B cell (primary cell): ENCODE data around the gene UGT1A6. TPM values are rescaled to one million over a fixed set of nuclear protein-coding genes. Genes with fewer than 3 reads are reported as not detected.

Experiments
- ATAC-seq: fragments of 200-7000 bp; cut with Tn5 transposase; one replicate; pipeline ENCODE4 v1.10.0; 2021; ENCODE audit warnings: low read depth, mild to moderate bottlenecking, moderate number of reproducible peaks, moderate library complexity
- CTCF ChIA-PET: fragments of 350-600 bp; sonication (Branson Sonifier 250); formaldehyde crosslinking; loops from one replicate; lab custom pipeline; 2021; ENCODE audit warnings: antibody characterized with exemption, inconsistent platforms; lab: Charles Lee
- POLR2A ChIA-PET: fragments of 350-600 bp; sonication (Branson Sonifier 250); formaldehyde crosslinking; loops from one replicate; lab custom pipeline; 2021; ENCODE audit warnings: antibody characterized with exemption; lab: Charles Lee
- DNase-seq: peaks from one replicate; pipeline ENCODE4 v3.0.0; 2013
- H2AFZ ChIP-seq: 2 replicates; pipeline ENCODE4 v1.6.1; 2012; ENCODE audit warnings: mild to moderate bottlenecking, low read depth, low read length; ENCODE audit not compliant: insufficient read depth, poor library complexity, severe bottlenecking
- H3K27ac ChIP-seq, 2 donors: 1 replicate in 1 of 2; 2 replicates in 1 of 2; pipeline ENCODE4 v1.5.1; 2012 to 2013; ENCODE audit warnings: low read length in 2 of 2, mild to moderate bottlenecking in 2 of 2, moderate library complexity in 1 of 2
- H3K27me3 ChIP-seq, 4 experiments: fragments of 200-600 bp in 1 of 4; sonication (generic) in 1 of 4; replicated peaks in 1 of 4; 1 replicate in 2 of 4; 2 replicates in 2 of 4; pipeline versions ENCODE4 v1.6.1 to v1.7.0; 2013 to 2016; ENCODE audit warnings: low read length in 3 of 4, mild to moderate bottlenecking in 2 of 4, mixed read lengths in 1 of 4, moderate library complexity in 1 of 4; ENCODE audit not compliant: insufficient read depth in 4 of 4, control insufficient read depth in 3 of 4; ENCODE audit errors: control extremely low read depth in 1 of 4
- H3K36me3 ChIP-seq, 2 experiments: replicated peaks in 1 of 2; 1 replicate in 1 of 2; 2 replicates in 1 of 2; pipeline versions ENCODE4 v1.6.1 to v1.7.1; 2013; ENCODE audit warnings: low read length in 1 of 2; ENCODE audit not compliant: insufficient read depth in 2 of 2, control insufficient read depth in 1 of 2; ENCODE audit errors: control extremely low read depth in 1 of 2, extremely low read depth in 1 of 2
- H3K4me1 ChIP-seq, 2 donors: fragments of 200-600 bp in 1 of 2; sonication (generic) in 1 of 2; 1 replicate in 1 of 2; 2 replicates in 1 of 2; pipeline versions ENCODE4 v1.5.1 to v1.6.1; 2013 to 2017; ENCODE audit warnings: low read length in 2 of 2; ENCODE audit not compliant: control insufficient read depth in 2 of 2, insufficient read depth in 2 of 2
- H3K4me2 ChIP-seq: replicated peaks from 2 replicates; pipeline ENCODE3; 2012; ENCODE audit warnings: mild to moderate bottlenecking, low read depth, low read length; ENCODE audit not compliant: poor library complexity, severe bottlenecking
- H3K4me3 ChIP-seq, 5 experiments: fragments of 200-600 bp in 1 of 5; sonication (generic) in 1 of 5; 1 replicate in 3 of 5; 2 replicates in 2 of 5; pipeline versions ENCODE4 v1.5.1 to v1.7.0; 2011 to 2016; ENCODE audit warnings: low read length in 4 of 5, mild to moderate bottlenecking in 4 of 5, low read depth in 2 of 5, control low read depth in 1 of 5, moderate library complexity in 1 of 5; ENCODE audit not compliant: insufficient read depth in 1 of 5; ENCODE audit errors: control extremely low read depth in 1 of 5, extremely low read depth in 1 of 5
- H3K79me2 ChIP-seq: fragments of 200-600 bp; sonication (generic); one replicate; pipeline ENCODE4 v1.6.0; 2016; ENCODE audit warnings: low read length; ENCODE audit not compliant: control insufficient read depth, insufficient read depth
- H3K9ac ChIP-seq: fragments of 200-600 bp; sonication (generic); 2 replicates; pipeline ENCODE4 v1.6.1; 2017; ENCODE audit warnings: mild to moderate bottlenecking, low read length, moderate library complexity
- H3K9me3 ChIP-seq, 3 donors: one replicate each; pipeline versions ENCODE4 v1.6.1 to v1.7.1; 2013; ENCODE audit warnings: low read length in 2 of 3; ENCODE audit not compliant: control insufficient read depth in 2 of 3, insufficient read depth in 1 of 3; ENCODE audit errors: control extremely low read depth in 1 of 3
- H4K20me1 ChIP-seq: 2 replicates; pipeline ENCODE4 v1.6.0; 2012; ENCODE audit warnings: mild to moderate bottlenecking, low read length; ENCODE audit not compliant: insufficient read depth, control insufficient read depth, poor library complexity, severe bottlenecking
- H3K27ac Mint-ChIP-seq: one replicate; pipeline ENCODE4 v1.8.0; 2021; ENCODE audit warnings: mixed read lengths
- H3K27me3 Mint-ChIP-seq: one replicate; pipeline ENCODE4 v1.8.0; 2021; ENCODE audit warnings: mixed read lengths
- H3K4me1 Mint-ChIP-seq: one replicate; pipeline ENCODE4 v1.8.0; 2021; ENCODE audit warnings: mixed read lengths
- H3K4me3 Mint-ChIP-seq: one replicate; pipeline ENCODE4 v1.8.0; 2021; ENCODE audit warnings: mixed read lengths
- H3K9me3 Mint-ChIP-seq: one replicate; pipeline ENCODE4 v1.8.0; 2022; ENCODE audit warnings: mixed read lengths; ENCODE audit not compliant: insufficient read depth
- EZH2 ChIP-seq: IDR thresholded peaks from 2 replicates; pipeline ENCODE4 v1.6.1; 2012; ENCODE audit warnings: borderline replicate concordance, low read depth, mild to moderate bottlenecking, moderate library complexity, low read length; ENCODE audit not compliant: insufficient read depth, poor library complexity, severe bottlenecking
- WGBS: methylation state at CpG from one replicate; pipeline ENCODE4 v1.1.5; 2013; ENCODE audit warnings: missing lambda C conversion rate; ENCODE audit not compliant: insufficient coverage; 5-methylcytosine and 5-hydroxymethylcytosine counted together
- intact Hi-C: fragments of 100-400 bp; cut with micrococcal nuclease; formaldehyde crosslinking; loops from one replicate; pipeline ENCODE4 v1.10.0; 2022
- polyA plus RNA-seq: library from polyadenylated mRNA; depleted of rRNA; stranded (reverse); fragments of >200 nt; gene quantifications from 2 replicates; pipeline ENCODE4 v1.2.3, GENCODE V29; 2012
- total RNA-seq, 2 donors: library from RNA; stranded (reverse); fragments of 120-200 nt in 1 of 2; gene quantifications; 1 replicate in 1 of 2; 2 replicates in 1 of 2; pipeline versions ENCODE4 v1.2.3 to v1.2.4, GENCODE V29; 2013 to 2022
- TF ChIP-seq, protein P1 (sequence below): fragments of 200-600 bp; IDR thresholded peaks from one replicate; pipeline ENCODE4 v1.8.0; 2022; ENCODE audit warnings: antibody characterized with exemption, mild to moderate bottlenecking

Gene UGT1A6
- total and polyA plus RNA-seq, 2 donors (not counting 1 experiment from before 2014, with no cell fraction given) = not detected

DNA sequence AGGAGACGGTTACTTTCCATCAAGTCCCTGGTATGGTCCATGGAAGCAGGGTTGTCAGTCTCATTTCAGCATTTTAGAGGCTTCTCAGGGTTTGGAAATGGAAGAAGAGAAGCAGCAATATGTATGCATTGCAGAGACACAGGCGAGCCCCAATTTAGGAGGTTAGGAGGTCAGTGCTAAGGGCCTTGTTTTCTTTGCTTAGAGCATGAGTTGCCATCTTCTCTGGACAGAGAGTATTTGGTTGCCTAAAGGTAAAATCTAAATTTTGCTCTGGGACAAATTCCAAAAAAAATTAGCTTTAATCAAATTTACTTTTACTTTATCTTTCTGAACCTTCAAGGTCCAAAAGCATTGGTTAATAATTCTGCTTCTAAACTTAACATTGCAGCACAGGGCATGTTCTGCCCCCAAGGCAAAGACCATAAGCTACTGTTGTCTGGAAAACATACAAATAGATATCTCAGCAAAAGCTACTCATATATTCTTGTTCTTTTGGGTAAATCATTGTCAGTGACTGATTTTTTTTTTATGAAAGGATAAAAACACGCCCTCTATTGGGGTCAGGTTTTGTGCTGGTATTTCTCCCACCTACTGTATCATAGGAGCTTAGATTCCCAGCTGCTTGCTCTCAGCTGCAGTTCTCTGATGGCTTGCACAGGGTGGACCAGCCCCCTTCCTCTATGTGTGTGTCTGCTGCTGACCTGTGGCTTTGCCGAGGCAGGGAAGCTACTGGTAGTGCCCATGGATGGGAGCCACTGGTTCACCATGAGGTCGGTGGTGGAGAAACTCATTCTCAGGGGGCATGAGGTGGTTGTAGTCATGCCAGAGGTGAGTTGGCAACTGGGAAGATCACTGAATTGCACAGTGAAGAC is 21.2 kb upstream of the UGT1A6 start, which contains the start of gene UGT1A9:
UGT1A9 (plus strand) TSS at position 609 of the 872 bp plus-strand sequence; CDS start at position 646, 37 bp downstream.
- Mint-ChIP-seq H3K27ac (no peak within 1 kb of the TSS), H3K4me3 (no peak within 1 kb of the TSS), H3K27me3 (peaks cover 23% of the 10 kb centered on the region), H3K4me1 (no peaks in the 10 kb centered on the region), H3K9me3 (no peaks in the 10 kb centered on the region)
- Histone ChIP-seq H3K4me1 (no peaks in the 10 kb centered on the region), H3K9ac (no peak within 1 kb of the TSS), H4K20me1 (no peaks in the 10 kb centered on the region), H2AFZ (no peak within 1 kb of the TSS), H3K4me3 (no peak within 1 kb of the TSS), H3K27me3 (peaks cover 0 to 3% (median 0%) of the 10 kb centered on the region in 4 experiments), H3K36me3 (no peaks in the 10 kb centered on the region), H3K79me2 (no peaks in the 10 kb centered on the region), H3K4me2 (no peak within 1 kb of the TSS), H3K27ac (no peak within 1 kb of the TSS), H3K9me3 (no peaks in the 10 kb centered on the region)
- POLR2A ChIA-PET = no interaction called here
- CTCF ChIA-PET = no interaction called here
- TF ChIP-seq EZH2 = no peak
- TF ChIP-seq, protein P1, sequence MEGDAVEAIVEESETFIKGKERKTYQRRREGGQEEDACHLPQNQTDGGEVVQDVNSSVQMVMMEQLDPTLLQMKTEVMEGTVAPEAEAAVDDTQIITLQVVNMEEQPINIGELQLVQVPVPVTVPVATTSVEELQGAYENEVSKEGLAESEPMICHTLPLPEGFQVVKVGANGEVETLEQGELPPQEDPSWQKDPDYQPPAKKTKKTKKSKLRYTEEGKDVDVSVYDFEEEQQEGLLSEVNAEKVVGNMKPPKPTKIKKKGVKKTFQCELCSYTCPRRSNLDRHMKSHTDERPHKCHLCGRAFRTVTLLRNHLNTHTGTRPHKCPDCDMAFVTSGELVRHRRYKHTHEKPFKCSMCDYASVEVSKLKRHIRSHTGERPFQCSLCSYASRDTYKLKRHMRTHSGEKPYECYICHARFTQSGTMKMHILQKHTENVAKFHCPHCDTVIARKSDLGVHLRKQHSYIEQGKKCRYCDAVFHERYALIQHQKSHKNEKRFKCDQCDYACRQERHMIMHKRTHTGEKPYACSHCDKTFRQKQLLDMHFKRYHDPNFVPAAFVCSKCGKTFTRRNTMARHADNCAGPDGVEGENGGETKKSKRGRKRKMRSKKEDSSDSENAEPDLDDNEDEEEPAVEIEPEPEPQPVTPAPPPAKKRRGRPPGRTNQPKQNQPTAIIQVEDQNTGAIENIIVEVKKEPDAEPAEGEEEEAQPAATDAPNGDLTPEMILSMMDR = no peak
- 90% methylated on average over 3 of the region's 5 CpGs for WGBS
- intact Hi-C loops = no loop called here
- ATAC-seq (no peak), DNase-seq (no peak)

GRCh38 chr2:233672886-233673285 is 19.8 kb upstream of the UGT1A6 start:
- Mint-ChIP-seq H3K27me3 (peaks cover 28% of the 10 kb centered on the region), H3K9me3 (no peaks in the 10 kb centered on the region), H3K27ac (no peak overlapping the region), H3K4me1 (no peaks in the 10 kb centered on the region), H3K4me3 (no peak overlapping the region)
- peaks cover 0 to 3% (median 0%) of the 10 kb centered on the region in 4 experiments for H3K27me3 ChIP-seq
- H3K4me3 ChIP-seq = no peak overlapping the region
- no peak overlapping the region for H3K4me2 ChIP-seq
- H2AFZ ChIP-seq = no peak overlapping the region
- no peak overlapping the region for H3K27ac ChIP-seq
- TF ChIP-seq EZH2 = no peak
- TF ChIP-seq, protein P1 = no peak
- no peak for DNase-seq
- ChIA-PET POLR2A (no interaction called here), CTCF (no interaction called here)
- ATAC-seq = no peak
- H3K36me3 ChIP-seq = no peaks in the 10 kb centered on the region
- no peaks in the 10 kb centered on the region for H3K9me3 ChIP-seq
- no peaks in the 10 kb centered on the region for H4K20me1 ChIP-seq
- intact Hi-C loops = no loop called here
- H3K9ac ChIP-seq = no peak overlapping the region
- no peaks in the 10 kb centered on the region for H3K79me2 ChIP-seq
- no peaks in the 10 kb centered on the region for H3K4me1 ChIP-seq
- WGBS = no CpG with 5 or more reads among the region's 3 CpGs
